SK-N-SH treated with all-trans-retinoic acid at 6 μM for 48 hours (cell line): ENCODE results near the gene RBMS3.

Source experiments
- ARNTL ChIP-seq: fragments of 450-650 bp; formaldehyde crosslinking; IDR thresholded peaks from 2 replicates; pipeline ENCODE4 v1.5.0; 2020; ENCODE audit warnings: low read depth, mild to moderate bottlenecking, moderate library complexity, borderline replicate concordance
- BACH2 ChIP-seq: fragments of 250-450 bp; sonication (Bioruptor Pico); IDR thresholded peaks from 2 replicates; pipeline ENCODE4 v1.9.0; 2021; ENCODE audit warnings: mild to moderate bottlenecking, borderline replicate concordance
- CREB5 ChIP-seq: fragments of 250-450 bp; sonication (Bioruptor Pico); IDR thresholded peaks from 2 replicates; pipeline ENCODE4 v1.5.1; 2020; ENCODE audit warnings: low read depth, mild to moderate bottlenecking, moderate library complexity
- CSRNP3 ChIP-seq: fragments of 250-450 bp; sonication (Bioruptor Pico); IDR thresholded peaks from 2 replicates; pipeline ENCODE4 v1.5.1; 2021; ENCODE audit warnings: mild to moderate bottlenecking, moderate library complexity
- GLIS3 ChIP-seq: fragments of 250-450 bp; sonication (Bioruptor Pico); IDR thresholded peaks from 2 replicates; pipeline ENCODE4 v1.5.0; 2020; ENCODE audit warnings: mild to moderate bottlenecking, moderate library complexity
- PATZ1 ChIP-seq: fragments of 250-450 bp; sonication (Bioruptor Pico); IDR thresholded peaks from 2 replicates; pipeline ENCODE4 v1.8.0; 2020; ENCODE audit warnings: mild to moderate bottlenecking, moderate library complexity, borderline replicate concordance
- PPARA ChIP-seq: fragments of 250-450 bp; sonication (Bioruptor Pico); IDR thresholded peaks from 2 replicates; pipeline ENCODE4 v1.5.0; 2020; ENCODE audit warnings: mild to moderate bottlenecking, borderline replicate concordance
- RARB ChIP-seq: fragments of 250-450 bp; sonication (Bioruptor Pico); IDR thresholded peaks from 2 replicates; pipeline ENCODE4 v1.8.0; 2021; ENCODE audit warnings: mild to moderate bottlenecking, moderate library complexity
- TCF4 ChIP-seq: fragments of 250-450 bp; sonication (Bioruptor Pico); IDR thresholded peaks from 2 replicates; pipeline ENCODE4 v1.8.0; 2021; ENCODE audit warnings: mild to moderate bottlenecking, moderate library complexity, borderline replicate concordance
- ZC3H10 ChIP-seq: fragments of 250-450 bp; sonication (Bioruptor Pico); IDR thresholded peaks from 2 replicates; pipeline ENCODE4 v1.5.1; 2021; ENCODE audit warnings: mild to moderate bottlenecking, moderate library complexity
- ZFP3 ChIP-seq: fragments of 250-450 bp; sonication (Bioruptor Pico); IDR thresholded peaks from 2 replicates; pipeline ENCODE4 v1.5.0; 2020; ENCODE audit warnings: mild to moderate bottlenecking, moderate library complexity
- ZFP30 ChIP-seq: fragments of 450-650 bp; formaldehyde crosslinking; IDR thresholded peaks from 2 replicates; pipeline ENCODE4 v1.5.0; 2022; ENCODE audit warnings: mild to moderate bottlenecking, moderate library complexity
- ZNF565 ChIP-seq: fragments of 450-650 bp; formaldehyde crosslinking; conservative IDR thresholded peaks from 2 replicates; pipeline ENCODE4 v1.5.0; 2020; ENCODE audit warnings: low read depth, mild to moderate bottlenecking, moderate library complexity
- ZNF8 ChIP-seq: fragments of 450-650 bp; formaldehyde crosslinking; IDR thresholded peaks from 2 replicates; pipeline ENCODE4 v1.5.0; 2020; ENCODE audit warnings: mild to moderate bottlenecking, moderate library complexity

- TF ChIP-seq CREB5 (no peak), RARB (CRISPR knock-in tag) (no peak), ZNF565 (CRISPR knock-in tag) (no peak), BACH2 (no peak), CSRNP3 (no peak), PATZ1 (CRISPR knock-in tag) (no peak), ZFP3 (no peak), ARNTL (CRISPR knock-in tag) (no peak), ZC3H10 (CRISPR knock-in tag) (no peak), ZFP30 (CRISPR knock-in tag) (no peak), ZNF8 (no peak), PPARA (CRISPR knock-in tag) (no peak), GLIS3 (CRISPR knock-in tag) (no peak), TCF4 (CRISPR knock-in tag) (no peak)
These were observed 58.4 kb downstream of the RBMS3 start for GRCh38 chr3:29339016-29339833.
